HEK293 (cell line): ENCODE data around the gene SLC66A2.
"Not testable (repeated sequence)": the region's sequence is repeated elsewhere in the genome, so short reads cannot be mapped to it uniquely, and the experiment has no call there.

ENCODE experiments used
- CTCF ChIP-seq: fragments of 450-650 bp; formaldehyde crosslinking; IDR thresholded peaks from 2 replicates; pipeline ENCODE4 v1.5.1; 2016; ENCODE audit warnings: missing biosample characterization, missing genetic modification characterization
- KLF16 ChIP-seq: fragments of 450-650 bp; formaldehyde crosslinking; IDR thresholded peaks from 2 replicates; pipeline ENCODE4 v1.5.1; 2017; ENCODE audit warnings: missing biosample characterization, missing genetic modification characterization
- PRDM10 ChIP-seq: fragments of 450-650 bp; formaldehyde crosslinking; IDR thresholded peaks from 2 replicates; pipeline ENCODE4 v1.5.1; 2016; ENCODE audit warnings: missing biosample characterization, missing genetic modification characterization
- REST ChIP-seq: fragments of 450-650 bp; formaldehyde crosslinking; IDR thresholded peaks from 2 replicates; pipeline ENCODE4 v1.5.1; 2016; ENCODE audit warnings: missing biosample characterization, missing genetic modification characterization
- ZFP41 ChIP-seq: fragments of 450-650 bp; formaldehyde crosslinking; IDR thresholded peaks from 2 replicates; pipeline ENCODE4 v1.5.1; 2016; ENCODE audit warnings: missing biosample characterization, missing genetic modification characterization, borderline replicate concordance
- ZNF157 ChIP-seq: fragments of 450-650 bp; formaldehyde crosslinking; IDR thresholded peaks from 2 replicates; pipeline ENCODE4 v1.5.1; 2016; ENCODE audit warnings: missing biosample characterization, missing genetic modification characterization
- ZNF274 ChIP-seq, 2 experiments: fragments of 200-500 bp in 1 of 2; fragments of 450-650 bp in 1 of 2; sonication (Bioruptor generic) in 1 of 2; formaldehyde crosslinking in 1 of 2; IDR thresholded peaks; 2 replicates each; pipeline versions ENCODE4 v1.5.1 to v1.6.1; 2014 to 2016; ENCODE audit warnings: borderline replicate concordance in 1 of 2, inconsistent platforms in 1 of 2, low read length in 1 of 2, missing biosample characterization in 1 of 2, missing genetic modification characterization in 1 of 2
- ZNF335 ChIP-seq: fragments of 450-650 bp; formaldehyde crosslinking; conservative IDR thresholded peaks from 2 replicates; pipeline ENCODE4 v1.5.1; 2016; ENCODE audit warnings: missing biosample characterization, missing genetic modification characterization
- ZNF558 ChIP-seq: fragments of 450-650 bp; formaldehyde crosslinking; IDR thresholded peaks from 2 replicates; pipeline ENCODE4 v1.5.1; 2016; ENCODE audit warnings: missing biosample characterization, missing genetic modification characterization
- ZNF639 ChIP-seq: fragments of 450-650 bp; formaldehyde crosslinking; IDR thresholded peaks from 2 replicates; pipeline ENCODE4 v1.5.1; 2016; ENCODE audit warnings: missing biosample characterization, missing genetic modification characterization
- ZNF792 ChIP-seq: fragments of 450-650 bp; formaldehyde crosslinking; IDR thresholded peaks from 2 replicates; pipeline ENCODE4 v1.5.1; 2016; ENCODE audit warnings: missing biosample characterization, missing genetic modification characterization
- TF ChIP-seq, protein P1 (sequence below): fragments of 450-650 bp; IDR thresholded peaks from 2 replicates; pipeline ENCODE4 v1.5.1; 2018; ENCODE audit warnings: missing biosample characterization, missing genetic modification characterization

- TF ChIP-seq REST (tag by site-specific recombination); PRDM10 (tag by site-specific recombination); CTCF; ZFP41; ZNF274 (IDR thresholded peaks at IDR 0.05; ENCODE audit: low read length); ZNF274 (tag by site-specific recombination; IDR thresholded peaks at IDR 0.05; ENCODE audit: borderline replicate concordance); ZNF335; KLF16 (tag by site-specific recombination); ZNF157 (tag by site-specific recombination); ZNF639 (tag by site-specific recombination); ZNF558 (tag by site-specific recombination); ZNF792 (tag by site-specific recombination): not testable (repeated sequence)
- TF ChIP-seq, protein P1, sequence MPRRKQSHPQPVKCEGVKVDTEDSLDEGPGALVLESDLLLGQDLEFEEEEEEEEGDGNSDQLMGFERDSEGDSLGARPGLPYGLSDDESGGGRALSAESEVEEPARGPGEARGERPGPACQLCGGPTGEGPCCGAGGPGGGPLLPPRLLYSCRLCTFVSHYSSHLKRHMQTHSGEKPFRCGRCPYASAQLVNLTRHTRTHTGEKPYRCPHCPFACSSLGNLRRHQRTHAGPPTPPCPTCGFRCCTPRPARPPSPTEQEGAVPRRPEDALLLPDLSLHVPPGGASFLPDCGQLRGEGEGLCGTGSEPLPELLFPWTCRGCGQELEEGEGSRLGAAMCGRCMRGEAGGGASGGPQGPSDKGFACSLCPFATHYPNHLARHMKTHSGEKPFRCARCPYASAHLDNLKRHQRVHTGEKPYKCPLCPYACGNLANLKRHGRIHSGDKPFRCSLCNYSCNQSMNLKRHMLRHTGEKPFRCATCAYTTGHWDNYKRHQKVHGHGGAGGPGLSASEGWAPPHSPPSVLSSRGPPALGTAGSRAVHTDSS (tag by site-specific recombination), result not testable (repeated sequence)
These were observed 48.2 kb upstream of the SLC66A2 start for GRCh38 chr18:79999701-80000100.
